Tibial artery (tissue), 4 donors: ENCODE results near the gene GFAP.

Experiments used
- DNase-seq, 2 donors: peaks; one replicate each; pipeline ENCODE4 v3.0.0-alpha.2; 2019
- H3K27ac ChIP-seq, 2 donors: fragments of 200-600 bp; sonication (generic) in 1 of 2; 1 replicate in 1 of 2; 2 replicates in 1 of 2; pipeline ENCODE4 v1.5.1; 2018 to 2019; ENCODE audit warnings: mild to moderate bottlenecking in 1 of 2
- H3K27me3 ChIP-seq, 2 donors: fragments of 200-600 bp; sonication (generic) in 1 of 2; one replicate each; pipeline versions ENCODE4 v1.5.1 to v1.6.0; 2016 to 2019
- H3K36me3 ChIP-seq, 3 donors: fragments of 200-600 bp; sonication (generic) in 2 of 3; one replicate each; pipeline ENCODE4 v1.5.1; 2016 to 2019; ENCODE audit warnings: mild to moderate bottlenecking in 2 of 3
- H3K4me1 ChIP-seq, 4 donors: fragments of 200-600 bp; sonication (generic) in 2 of 4; 1 replicate in 3 of 4; 2 replicates in 1 of 4; pipeline ENCODE4 v1.5.1; 2016 to 2019
- H3K4me3 ChIP-seq, 2 donors: fragments of 200-600 bp; sonication (generic) in 1 of 2; 1 replicate in 1 of 2; 2 replicates in 1 of 2; pipeline ENCODE4 v1.5.1; 2018 to 2019; ENCODE audit warnings: mild to moderate bottlenecking in 2 of 2
- H3K9me3 ChIP-seq, 3 donors: fragments of 200-600 bp; sonication (generic) in 1 of 3; one replicate each; pipeline ENCODE4 v1.5.1; 2016 to 2019
- intact Hi-C: fragments of 100-400 bp; cut with DNase I; formaldehyde crosslinking; loops from one replicate; pipeline ENCODE4 v1.15.0; 2023; ENCODE audit warnings: low total_unique reads
- TF ChIP-seq, protein P1 (sequence below), 2 experiments: fragments of 200-600 bp in 1 of 2; fragments of 450-650 bp in 1 of 2; IDR thresholded peaks; one replicate each; pipeline ENCODE4 v1.5.1; 2017 to 2019; ENCODE audit warnings: antibody characterized with exemption in 2 of 2, mild to moderate bottlenecking in 1 of 2, moderate library complexity in 1 of 2

The GFAP gene

GRCh38 chr17:44905006-44906000, 10.0 kb downstream of the GFAP start:
- TF ChIP-seq, protein P1, sequence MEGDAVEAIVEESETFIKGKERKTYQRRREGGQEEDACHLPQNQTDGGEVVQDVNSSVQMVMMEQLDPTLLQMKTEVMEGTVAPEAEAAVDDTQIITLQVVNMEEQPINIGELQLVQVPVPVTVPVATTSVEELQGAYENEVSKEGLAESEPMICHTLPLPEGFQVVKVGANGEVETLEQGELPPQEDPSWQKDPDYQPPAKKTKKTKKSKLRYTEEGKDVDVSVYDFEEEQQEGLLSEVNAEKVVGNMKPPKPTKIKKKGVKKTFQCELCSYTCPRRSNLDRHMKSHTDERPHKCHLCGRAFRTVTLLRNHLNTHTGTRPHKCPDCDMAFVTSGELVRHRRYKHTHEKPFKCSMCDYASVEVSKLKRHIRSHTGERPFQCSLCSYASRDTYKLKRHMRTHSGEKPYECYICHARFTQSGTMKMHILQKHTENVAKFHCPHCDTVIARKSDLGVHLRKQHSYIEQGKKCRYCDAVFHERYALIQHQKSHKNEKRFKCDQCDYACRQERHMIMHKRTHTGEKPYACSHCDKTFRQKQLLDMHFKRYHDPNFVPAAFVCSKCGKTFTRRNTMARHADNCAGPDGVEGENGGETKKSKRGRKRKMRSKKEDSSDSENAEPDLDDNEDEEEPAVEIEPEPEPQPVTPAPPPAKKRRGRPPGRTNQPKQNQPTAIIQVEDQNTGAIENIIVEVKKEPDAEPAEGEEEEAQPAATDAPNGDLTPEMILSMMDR (IDR thresholded peaks at IDR 0.05): no peak
- Histone ChIP-seq H3K27ac (no peak overlapping the region), H3K36me3 (no peaks in the 10 kb centered on the region), H3K4me1 (peaks cover 0 to 2% (median under 1%) of the 10 kb centered on the region in 4 donors), H3K4me3 (no peak overlapping the region), H3K9me3 (no peaks in the 10 kb centered on the region), H3K27me3 (peaks cover 0 to 3% of the 10 kb centered on the region in 2 donors)
- peak in 1 of 2 donors; percentile 49 for DNase-seq
- intact Hi-C loops: no loop called here

DNA sequence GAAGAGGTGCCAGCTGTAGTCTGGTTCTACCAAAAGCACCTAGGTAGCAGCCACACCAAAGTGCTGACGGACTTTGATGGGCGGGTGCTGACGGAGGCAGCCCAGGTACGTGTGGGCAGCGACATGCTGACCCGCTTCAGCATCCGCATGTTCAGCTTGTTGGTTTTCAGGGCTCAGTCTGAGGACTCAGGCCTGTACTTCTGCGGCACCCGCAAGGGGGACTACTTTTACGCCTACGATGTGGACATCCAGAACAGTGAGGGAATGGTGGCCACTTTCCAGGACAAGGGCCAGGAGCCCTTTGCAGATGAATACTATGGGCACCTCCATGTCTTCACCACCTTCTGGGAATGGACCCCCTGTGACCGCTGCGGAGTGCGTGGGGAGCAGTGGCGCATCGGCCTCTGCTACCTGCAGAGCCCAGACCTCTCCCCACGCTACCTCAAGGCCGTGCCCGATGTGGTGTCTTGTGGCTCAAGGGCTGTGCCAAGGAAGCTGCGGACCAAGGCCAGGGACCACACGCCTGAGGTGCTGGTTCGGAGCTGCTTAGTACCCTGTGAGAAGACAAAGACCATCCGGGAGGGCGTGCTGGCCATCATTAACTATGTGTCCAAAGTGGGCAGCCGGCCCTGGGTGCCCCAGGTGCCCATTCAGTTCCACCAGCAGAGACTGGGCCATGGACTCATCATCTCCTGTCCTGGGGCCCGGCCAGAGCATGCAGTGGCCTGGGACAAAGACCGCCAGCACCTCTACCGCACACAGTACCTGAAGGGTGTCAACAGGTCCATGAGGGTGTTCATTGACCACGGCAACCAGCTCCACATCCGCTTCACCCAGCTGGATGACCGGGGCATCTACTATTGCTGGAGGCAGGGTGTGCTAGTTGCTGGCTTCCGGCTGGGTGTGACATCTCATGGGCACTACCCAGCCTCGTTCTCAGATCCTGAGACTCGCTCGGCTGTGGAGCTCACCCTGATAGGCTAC, 11.0 kb downstream of the GFAP start:
- H3K36me3 ChIP-seq: no peaks in the 10 kb centered on the region
- TF ChIP-seq, protein P1 (IDR thresholded peaks at IDR 0.05): no peak
- H3K4me1 ChIP-seq: peaks cover 0 to 8% (median 4%) of the 10 kb centered on the region in 4 donors
- no peak overlapping the region for H3K27ac ChIP-seq
- intact Hi-C loops: no loop called here
- DNase-seq: peak in 1 of 2 donors; percentile 52
- no peaks in the 10 kb centered on the region for H3K27me3 ChIP-seq
- H3K9me3 ChIP-seq: no peaks in the 10 kb centered on the region
- H3K4me3 ChIP-seq: no peak overlapping the region

DNA sequence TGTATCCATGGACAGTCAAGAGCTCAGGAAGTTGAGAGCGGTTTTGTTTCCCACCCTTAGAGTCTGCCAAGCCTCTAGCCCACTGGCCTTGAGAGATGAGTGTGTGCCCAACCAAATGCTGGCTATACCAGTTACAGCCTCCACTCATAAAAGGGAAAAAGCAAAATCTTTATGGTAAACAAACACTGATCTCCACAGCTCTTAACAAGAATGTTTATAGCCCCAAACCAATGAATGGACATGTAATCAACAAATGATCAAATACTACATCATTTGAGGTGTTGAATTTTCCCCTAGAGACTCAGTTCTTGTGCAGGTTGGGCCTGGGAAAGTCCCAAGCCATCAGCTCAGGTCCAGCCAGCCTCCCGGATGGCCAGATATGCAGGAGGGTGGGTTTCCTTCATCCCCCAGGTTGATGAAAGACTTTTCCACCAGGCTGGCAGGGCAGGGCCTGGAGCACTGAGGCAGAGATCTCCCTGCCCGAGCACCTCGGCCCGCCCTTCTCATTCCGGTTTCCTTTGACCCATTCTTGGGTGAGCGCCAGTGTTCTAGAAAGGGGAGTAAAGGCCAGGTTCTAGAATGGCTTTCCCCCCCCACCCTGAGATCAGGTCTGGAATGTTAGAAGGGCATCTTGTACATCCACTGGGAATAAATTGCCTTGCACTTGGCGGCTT, 12.2 kb downstream of the GFAP start:
- no peaks in the 10 kb centered on the region for H3K9me3 ChIP-seq
- intact Hi-C loops: no loop called here
- H3K4me1 ChIP-seq: peaks cover 0 to 14% (median 9%) of the 10 kb centered on the region in 4 donors
- DNase-seq: peak in 1 of 2 donors; percentile 48
- no peaks in the 10 kb centered on the region for H3K27me3 ChIP-seq
- no peaks in the 10 kb centered on the region for H3K36me3 ChIP-seq
- TF ChIP-seq, protein P1 (IDR thresholded peaks at IDR 0.05): no peak
- no peak overlapping the region for H3K27ac ChIP-seq
- H3K4me3 ChIP-seq: no peak overlapping the region

GRCh38 chr17:44902135-44902760, 13.1 kb downstream of the GFAP start:
- no peaks in the 10 kb centered on the region for H3K9me3 ChIP-seq
- TF ChIP-seq, protein P1 (IDR thresholded peaks at IDR 0.05): no peak
- no peaks in the 10 kb centered on the region for H3K36me3 ChIP-seq
- H3K4me1 ChIP-seq: peaks cover 0 to 23% (median 18%) of the 10 kb centered on the region in 4 donors
- H3K27ac ChIP-seq: no peak overlapping the region
- DNase-seq: peak in 1 of 2 donors; percentile 48
- no peaks in the 10 kb centered on the region for H3K27me3 ChIP-seq
- H3K4me3 ChIP-seq: no peak overlapping the region
- intact Hi-C loops: no loop called here
